ENCODE data around the gene DYNAP.

DYNAP gene

GRCh38 chr18:54641734-54642133, 50.7 kb downstream of the DYNAP start:
- no peak for DNase-seq

- no peak for DNase-seq
Measured at GRCh38 chr18:54647176-54647575, 56.1 kb downstream of the DYNAP start.
